ENCODE data around the gene PHF21A. TPM values are rescaled to one million over a fixed set of nuclear protein-coding genes. Genes with fewer than 3 reads are reported as not detected.
A peak's percentile ranks its signal among the peaks of the same experiment; 100 is the strongest.

PHF21A gene
- total RNA-seq, 2 donors from 2014 or later: 27.6 to 35.5 TPM

DNA sequence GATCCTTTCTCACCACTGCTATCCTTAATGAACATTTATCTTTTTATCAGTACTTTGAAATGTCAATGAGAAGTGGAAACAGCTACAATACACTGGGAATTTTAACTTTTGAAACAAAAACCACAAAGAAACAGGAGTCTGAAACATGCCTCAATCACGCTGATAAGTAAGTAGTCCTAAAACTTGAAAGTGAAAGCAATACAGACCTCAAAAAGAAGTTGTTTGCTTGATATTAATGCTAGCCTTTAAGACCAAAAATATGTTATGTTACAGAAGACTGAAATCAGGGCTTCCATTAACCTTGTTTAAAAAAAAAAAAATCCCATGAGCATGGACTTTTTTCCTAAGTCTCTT, 21.3 kb downstream of the PHF21A start:
- Histone ChIP-seq H3K4me1 (peaks cover 0 to 43% of the 10 kb centered on the region in 2 donors), H3K36me3 (no peaks in the 10 kb centered on the region), H3K9me3 (no peaks in the 10 kb centered on the region), H3K27ac (peak overlapping the region in 1 of 2 donors; percentile 44), H3K4me3 (no peak overlapping the region), H3K27me3 (no peaks in the 10 kb centered on the region)
- DNase-seq (ENCODE audit: low spot score): no peak
- TF ChIP-seq, protein P1, sequence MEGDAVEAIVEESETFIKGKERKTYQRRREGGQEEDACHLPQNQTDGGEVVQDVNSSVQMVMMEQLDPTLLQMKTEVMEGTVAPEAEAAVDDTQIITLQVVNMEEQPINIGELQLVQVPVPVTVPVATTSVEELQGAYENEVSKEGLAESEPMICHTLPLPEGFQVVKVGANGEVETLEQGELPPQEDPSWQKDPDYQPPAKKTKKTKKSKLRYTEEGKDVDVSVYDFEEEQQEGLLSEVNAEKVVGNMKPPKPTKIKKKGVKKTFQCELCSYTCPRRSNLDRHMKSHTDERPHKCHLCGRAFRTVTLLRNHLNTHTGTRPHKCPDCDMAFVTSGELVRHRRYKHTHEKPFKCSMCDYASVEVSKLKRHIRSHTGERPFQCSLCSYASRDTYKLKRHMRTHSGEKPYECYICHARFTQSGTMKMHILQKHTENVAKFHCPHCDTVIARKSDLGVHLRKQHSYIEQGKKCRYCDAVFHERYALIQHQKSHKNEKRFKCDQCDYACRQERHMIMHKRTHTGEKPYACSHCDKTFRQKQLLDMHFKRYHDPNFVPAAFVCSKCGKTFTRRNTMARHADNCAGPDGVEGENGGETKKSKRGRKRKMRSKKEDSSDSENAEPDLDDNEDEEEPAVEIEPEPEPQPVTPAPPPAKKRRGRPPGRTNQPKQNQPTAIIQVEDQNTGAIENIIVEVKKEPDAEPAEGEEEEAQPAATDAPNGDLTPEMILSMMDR (IDR thresholded peaks at IDR 0.05): no peak

DNA sequence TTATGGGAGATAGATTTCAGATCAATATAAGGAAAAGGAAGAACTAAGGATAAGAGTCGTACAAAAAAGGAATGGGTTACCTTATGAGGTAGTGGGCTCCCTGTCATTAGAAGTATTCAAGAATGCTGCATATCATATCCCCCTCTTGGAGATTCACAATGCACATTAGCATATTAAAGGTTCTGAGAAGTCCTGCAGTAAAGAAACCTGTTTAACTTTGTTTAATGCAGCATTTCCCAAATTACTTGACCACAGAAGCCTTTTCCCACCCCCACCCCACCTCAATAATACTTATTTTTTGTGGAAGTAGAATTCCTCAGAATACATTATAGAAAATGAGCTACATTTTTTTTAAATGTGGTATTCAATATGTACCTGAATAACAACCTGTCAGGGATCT, 30.9 kb downstream of the PHF21A start:
- peaks cover 13% of the 10 kb centered on the region for H3K36me3 ChIP-seq
- no peak overlapping the region for H3K27ac ChIP-seq
- H3K4me1 ChIP-seq: no peaks in the 10 kb centered on the region
- H3K27me3 ChIP-seq: no peaks in the 10 kb centered on the region
- DNase-seq (ENCODE audit: low spot score): no peak
- TF ChIP-seq, protein P1 (IDR thresholded peaks at IDR 0.05): no peak
- H3K9me3 ChIP-seq: no peaks in the 10 kb centered on the region
- no peak overlapping the region for H3K4me3 ChIP-seq

DNA sequence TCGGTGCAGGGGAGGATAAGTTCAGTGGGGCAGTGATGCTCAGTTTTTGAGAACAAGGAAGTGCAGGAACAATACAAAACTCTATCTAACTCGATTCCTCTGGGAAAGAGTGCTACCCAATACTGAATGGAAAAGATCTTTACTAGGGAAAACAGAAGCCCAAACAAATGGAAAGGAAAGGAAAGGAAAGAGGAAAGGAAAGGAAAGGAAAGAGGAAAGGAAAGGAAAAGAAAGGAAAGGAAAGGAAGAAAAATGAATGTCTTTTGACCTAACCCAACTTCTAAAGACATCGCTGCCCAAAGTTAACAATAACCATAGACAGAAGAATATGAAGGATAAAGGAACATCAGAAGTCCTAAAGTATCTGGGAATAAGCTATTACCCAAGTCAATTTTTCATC, 41.6 kb downstream of the PHF21A start:
- TF ChIP-seq, protein P1 (IDR thresholded peaks at IDR 0.05): no peak
- H3K4me3 ChIP-seq: no peak overlapping the region
- no peaks in the 10 kb centered on the region for H3K9me3 ChIP-seq
- peaks cover 0 to 15% of the 10 kb centered on the region in 2 donors for H3K4me1 ChIP-seq
- no peak for DNase-seq (ENCODE audit: low spot score)
- no peaks in the 10 kb centered on the region for H3K27me3 ChIP-seq
- no peaks in the 10 kb centered on the region for H3K36me3 ChIP-seq
- no peak overlapping the region for H3K27ac ChIP-seq

DNA sequence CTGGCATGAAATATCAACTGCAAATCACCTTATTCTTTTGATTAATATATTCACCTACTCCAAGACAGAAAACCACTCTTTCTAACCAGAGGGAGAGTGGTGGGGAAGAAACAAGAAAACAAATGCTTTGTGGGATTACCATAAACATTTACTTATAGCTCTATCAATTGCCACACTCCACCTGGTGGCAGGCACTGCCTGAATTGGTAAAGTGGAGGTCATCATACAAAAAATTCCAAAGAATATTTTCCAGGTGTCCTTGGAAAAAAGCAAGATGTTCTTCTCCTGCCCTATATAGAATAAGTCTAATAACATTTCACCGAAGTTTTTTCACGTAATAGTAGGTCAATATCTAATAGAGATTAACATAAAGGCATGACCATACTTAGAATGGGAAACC, 45.3 kb downstream of the PHF21A start:
- DNase-seq (ENCODE audit: low spot score): no peak
- H3K4me1 ChIP-seq: peaks cover 0 to 24% of the 10 kb centered on the region in 2 donors
- no peak overlapping the region for H3K27ac ChIP-seq
- no peaks in the 10 kb centered on the region for H3K9me3 ChIP-seq
- TF ChIP-seq, protein P1 (IDR thresholded peaks at IDR 0.05): peak in 1 of 2 donors; percentile 16
- H3K27me3 ChIP-seq: no peaks in the 10 kb centered on the region
- no peak overlapping the region for H3K4me3 ChIP-seq
- no peaks in the 10 kb centered on the region for H3K36me3 ChIP-seq

DNA sequence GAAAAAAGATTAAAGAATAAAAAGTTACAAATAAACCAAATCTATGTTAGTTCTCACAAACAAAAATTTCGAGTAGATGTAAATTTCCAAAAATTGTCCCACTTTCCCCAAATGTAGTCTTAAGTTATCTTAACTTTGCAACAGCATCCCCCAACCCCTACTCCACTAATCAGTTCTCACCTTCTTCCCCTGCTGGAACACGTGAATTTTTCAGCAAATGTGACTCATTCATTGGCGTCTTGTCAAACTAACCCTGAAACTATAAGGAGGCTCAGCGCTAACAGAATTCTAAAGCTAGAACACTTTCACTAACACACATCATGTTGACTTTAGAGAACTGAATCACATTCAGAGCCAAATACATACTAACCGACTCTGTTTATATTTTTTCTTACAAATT, 46.1 kb downstream of the PHF21A start:
- H3K36me3 ChIP-seq: no peaks in the 10 kb centered on the region
- peaks cover 0 to 24% of the 10 kb centered on the region in 2 donors for H3K4me1 ChIP-seq

DNA sequence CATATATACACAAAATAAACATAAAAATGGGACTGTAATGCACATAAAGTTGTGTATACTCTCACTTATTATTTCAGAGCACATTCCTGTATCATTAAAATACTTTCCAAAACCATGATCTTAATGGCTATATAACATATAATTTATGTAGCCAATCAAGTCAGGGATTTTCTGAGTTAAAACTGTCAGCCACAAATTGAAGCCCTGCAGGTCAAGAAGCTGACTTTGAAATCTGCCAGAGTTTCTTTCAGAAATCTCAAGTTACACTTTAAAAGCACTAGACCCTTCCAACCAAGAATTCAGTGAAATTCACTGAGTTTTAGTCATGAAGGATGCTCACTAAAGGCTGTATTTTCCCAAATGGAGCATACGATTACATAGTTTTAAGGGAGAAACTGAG, 47.6 kb downstream of the PHF21A start:
- H3K36me3 ChIP-seq: no peaks in the 10 kb centered on the region
- no peaks in the 10 kb centered on the region for H3K9me3 ChIP-seq
- H3K4me3 ChIP-seq: no peak overlapping the region
- TF ChIP-seq, protein P1 (IDR thresholded peaks at IDR 0.05): no peak
- peaks cover 0 to 24% of the 10 kb centered on the region in 2 donors for H3K4me1 ChIP-seq
- no peak overlapping the region for H3K27ac ChIP-seq
- DNase-seq (ENCODE audit: low spot score): no peak
- no peaks in the 10 kb centered on the region for H3K27me3 ChIP-seq

More for the DNA sequence above, 46.1 kb downstream of the PHF21A start:
- H3K27ac ChIP-seq: peak overlapping the region in 1 of 2 donors; percentile 30
- no peak overlapping the region for H3K4me3 ChIP-seq
- no peak for DNase-seq (ENCODE audit: low spot score)
- no peaks in the 10 kb centered on the region for H3K9me3 ChIP-seq
- H3K27me3 ChIP-seq: no peaks in the 10 kb centered on the region
- TF ChIP-seq, protein P1 (IDR thresholded peaks at IDR 0.05): no peak

All from right atrium auricular region (tissue), 2 donors.